Tibial artery (tissue), 4 donors: ENCODE data around the gene S100A2.
"Not testable (repeated sequence)": the region's sequence is repeated elsewhere in the genome, so short reads cannot be mapped to it uniquely, and the experiment has no call there.

Experiments
- DNase-seq, 2 donors: peaks; one replicate each; pipeline ENCODE4 v3.0.0-alpha.2; 2019
- H3K27ac ChIP-seq, 2 donors: fragments of 200-600 bp; sonication (generic) in 1 of 2; 1 replicate in 1 of 2; 2 replicates in 1 of 2; pipeline ENCODE4 v1.5.1; 2018 to 2019; ENCODE audit warnings: mild to moderate bottlenecking in 1 of 2
- H3K27me3 ChIP-seq, 2 donors: fragments of 200-600 bp; sonication (generic) in 1 of 2; one replicate each; pipeline versions ENCODE4 v1.5.1 to v1.6.0; 2016 to 2019
- H3K36me3 ChIP-seq, 3 donors: fragments of 200-600 bp; sonication (generic) in 2 of 3; one replicate each; pipeline ENCODE4 v1.5.1; 2016 to 2019; ENCODE audit warnings: mild to moderate bottlenecking in 2 of 3
- H3K4me1 ChIP-seq, 4 donors: fragments of 200-600 bp; sonication (generic) in 2 of 4; 1 replicate in 3 of 4; 2 replicates in 1 of 4; pipeline ENCODE4 v1.5.1; 2016 to 2019
- H3K4me3 ChIP-seq, 2 donors: fragments of 200-600 bp; sonication (generic) in 1 of 2; 1 replicate in 1 of 2; 2 replicates in 1 of 2; pipeline ENCODE4 v1.5.1; 2018 to 2019; ENCODE audit warnings: mild to moderate bottlenecking in 2 of 2
- H3K9me3 ChIP-seq, 3 donors: fragments of 200-600 bp; sonication (generic) in 1 of 3; one replicate each; pipeline ENCODE4 v1.5.1; 2016 to 2019
- CTCF ChIP-seq, 2 experiments: fragments of 200-600 bp in 1 of 2; fragments of 450-650 bp in 1 of 2; IDR thresholded peaks; one replicate each; pipeline ENCODE4 v1.5.1; 2017 to 2019; ENCODE audit warnings: antibody characterized with exemption in 2 of 2, mild to moderate bottlenecking in 1 of 2, moderate library complexity in 1 of 2
- intact Hi-C: fragments of 100-400 bp; cut with DNase I; formaldehyde crosslinking; loops from one replicate; pipeline ENCODE4 v1.15.0; 2023; ENCODE audit warnings: low total_unique reads

The S100A2 gene

GRCh38 chr1:153520818-153521476, 44.7 kb downstream of the S100A2 start:
- Histone ChIP-seq H3K9me3 (no peaks in the 10 kb centered on the region), H3K4me3 (no peak overlapping the region), H3K36me3 (no peaks in the 10 kb centered on the region), H3K27ac (no peak overlapping the region), H3K4me1 (peaks cover 0 to 19% (median 4%) of the 10 kb centered on the region in 4 donors), H3K27me3 (no peaks in the 10 kb centered on the region)
- intact Hi-C loops: no loop called here
- TF ChIP-seq CTCF (IDR thresholded peaks at IDR 0.05): no peak
- DNase-seq: no peak

- DNase-seq, H3K27ac ChIP-seq, H3K27me3 ChIP-seq, H3K36me3 ChIP-seq, H3K4me3 ChIP-seq, intact Hi-C loops, H3K9me3 ChIP-seq: not testable (repeated sequence)
- peaks cover 0 to 14% (median 3%) of the 10 kb centered on the region in 4 donors for H3K4me1 ChIP-seq
Observed at GRCh38 chr1:153520137-153520691, 45.4 kb downstream of the S100A2 start.

GRCh38 chr1:153519242-153519641, 46.4 kb downstream of the S100A2 start:
- no peak overlapping the region for H3K27ac ChIP-seq
- H3K9me3 ChIP-seq: no peaks in the 10 kb centered on the region
- no peak overlapping the region for H3K4me3 ChIP-seq
- intact Hi-C loops: loop anchor here (10.0 kb wide), 1 partner anchor 226 kb away; no protein-coding TSS in a partner anchor
- TF ChIP-seq CTCF (IDR thresholded peaks at IDR 0.05): no peak
- H3K4me1 ChIP-seq: peaks cover 0 to 9% (median 3%) of the 10 kb centered on the region in 4 donors
- no peaks in the 10 kb centered on the region for H3K27me3 ChIP-seq
- H3K36me3 ChIP-seq: no peaks in the 10 kb centered on the region
- no peak for DNase-seq

- DNase-seq: no peak
Observed at GRCh38 chr1:153515504-153516394, 49.9 kb downstream of the S100A2 start.

GRCh38 chr1:153513666-153514065, 52.0 kb downstream of the S100A2 start:
- no peak for TF ChIP-seq CTCF (IDR thresholded peaks at IDR 0.05)
- DNase-seq: no peak
- H3K4me3 ChIP-seq: no peak overlapping the region
- no peaks in the 10 kb centered on the region for H3K9me3 ChIP-seq
- no peak overlapping the region for H3K27ac ChIP-seq
- peaks cover 0 to 14% (median 5%) of the 10 kb centered on the region in 4 donors for H3K4me1 ChIP-seq
- no peaks in the 10 kb centered on the region for H3K36me3 ChIP-seq
- intact Hi-C loops: loop anchor here (10.0 kb wide), 1 partner anchor 231 kb away; no protein-coding TSS in a partner anchor
- H3K27me3 ChIP-seq: no peaks in the 10 kb centered on the region

More at GRCh38 chr1:153515504-153516394, 49.9 kb downstream of the S100A2 start:
- Histone ChIP-seq H3K36me3 (no peaks in the 10 kb centered on the region), H3K27ac (no peak overlapping the region), H3K4me3 (no peak overlapping the region), H3K4me1 (peaks cover 0 to 14% (median 4%) of the 10 kb centered on the region in 4 donors), H3K9me3 (no peaks in the 10 kb centered on the region), H3K27me3 (no peaks in the 10 kb centered on the region)
- no peak for TF ChIP-seq CTCF (IDR thresholded peaks at IDR 0.05)
- intact Hi-C loops: loop anchor here (10.0 kb wide), 1 partner anchor 229 kb away; no protein-coding TSS in a partner anchor
